PFSK-1 (cell line): ENCODE results near the gene TAC4.

ENCODE experiments used
- FOXP2 ChIP-seq: optimal IDR thresholded peaks from 2 replicates; pipeline ENCODE3; 2011; ENCODE audit warnings: borderline replicate concordance, control low read depth, inconsistent platforms; ENCODE audit not compliant: insufficient read depth; ENCODE audit errors: extremely low read length, extremely low read depth
- POLR2AphosphoS5 ChIP-seq: IDR thresholded peaks from 2 replicates; pipeline ENCODE4 v1.6.1; 2012; ENCODE audit warnings: low read depth, mild to moderate bottlenecking, control low read depth, low read length, moderate library complexity
- REST ChIP-seq, 2 experiments: IDR thresholded peaks; 2 replicates each; pipeline versions ENCODE4 v1.6.1 to v1.8.0; 2011 to 2012; ENCODE audit warnings: low read depth in 2 of 2, low read length in 2 of 2, control low read depth in 1 of 2, inconsistent platforms in 1 of 2, mild to moderate bottlenecking in 1 of 2, moderate library complexity in 1 of 2; ENCODE audit not compliant: insufficient read depth in 1 of 2
- SIN3A ChIP-seq: IDR thresholded peaks from 2 replicates; pipeline ENCODE4 v1.6.1; 2012; ENCODE audit warnings: mild to moderate bottlenecking, low read length, moderate library complexity, borderline replicate concordance; ENCODE audit not compliant: insufficient read depth
- TAF1 ChIP-seq: IDR thresholded peaks from 2 replicates; pipeline ENCODE4 v1.6.1; 2012; ENCODE audit warnings: low read length, control low read depth, borderline replicate concordance; ENCODE audit not compliant: insufficient read depth

Gene TAC4

GRCh38 chr17:49889500-49889899, 41.6 kb upstream of the TAC4 start:
- TF ChIP-seq TAF1 = no peak
- no peak for TF ChIP-seq SIN3A
- TF ChIP-seq POLR2AphosphoS5 = no peak
- TF ChIP-seq REST (IDR thresholded peaks at IDR 0.05; ENCODE audit: insufficient read depth in 1 of 2, low read depth in 2 of 2, low read length in 2 of 2) = no peak
- TF ChIP-seq FOXP2 = no peak

GRCh38 chr17:49887744-49888360, 40.0 kb upstream of the TAC4 start:
- TF ChIP-seq POLR2AphosphoS5 (no peak), SIN3A (no peak), REST (IDR thresholded peaks at IDR 0.05; ENCODE audit: insufficient read depth in 1 of 2, low read depth in 2 of 2, low read length in 2 of 2) (no peak), FOXP2 (no peak), TAF1 (no peak)

- no peak for TF ChIP-seq POLR2AphosphoS5
- TF ChIP-seq REST (IDR thresholded peaks at IDR 0.05; ENCODE audit: insufficient read depth in 1 of 2, low read depth in 2 of 2, low read length in 2 of 2) = no peak
- no peak for TF ChIP-seq SIN3A
- no peak for TF ChIP-seq FOXP2
- no peak for TF ChIP-seq TAF1
Measured at GRCh38 chr17:49887086-49887743, 39.3 kb upstream of the TAC4 start.

- no peak for TF ChIP-seq SIN3A
Measured at GRCh38 chr17:49886036-49886435, 38.2 kb upstream of the TAC4 start.

- TF ChIP-seq TAF1 = no peak
- TF ChIP-seq FOXP2 = no peak
- no peak for TF ChIP-seq SIN3A
- no peak for TF ChIP-seq REST (IDR thresholded peaks at IDR 0.05; ENCODE audit: insufficient read depth in 1 of 2, low read depth in 2 of 2, low read length in 2 of 2)
Measured at GRCh38 chr17:49882434-49882833, 34.6 kb upstream of the TAC4 start.
